Aorta (tissue), 5 donors: ENCODE data around the gene BMPR1A. TPM values are rescaled to one million over a fixed set of nuclear protein-coding genes. Genes with fewer than 3 reads are reported as not detected.
"Not testable (repeated sequence)": the region's sequence is repeated elsewhere in the genome, so short reads cannot be mapped to it uniquely, and the experiment has no call there.

ENCODE experiments used
- ATAC-seq: fragments of 200-7000 bp; cut with Tn5 transposase; one replicate; pipeline ENCODE4 v1.9.1; 2022; ENCODE audit warnings: moderate library complexity; ENCODE audit not compliant: low FRiP score
- DNase-seq, 2 donors: peaks; one replicate each; pipeline ENCODE4 v3.0.0-alpha.2; 2020
- H3K27ac ChIP-seq, 2 donors: one replicate each; pipeline ENCODE4 v1.5.1; 2013; ENCODE audit warnings: low read length in 2 of 2, mild to moderate bottlenecking in 2 of 2, moderate library complexity in 2 of 2, control low read depth in 1 of 2, inconsistent platforms in 1 of 2, low read depth in 1 of 2
- H3K27me3 ChIP-seq, 2 donors: one replicate each; pipeline ENCODE4 v1.6.1; 2013; ENCODE audit warnings: control low read depth in 1 of 2, low read length in 1 of 2, mild to moderate bottlenecking in 1 of 2, moderate library complexity in 1 of 2; ENCODE audit not compliant: insufficient read depth in 2 of 2, control insufficient read depth in 1 of 2
- H3K36me3 ChIP-seq, 2 donors: one replicate each; pipeline ENCODE4 v1.6.1; 2013; ENCODE audit warnings: control low read depth in 1 of 2, low read length in 1 of 2, mild to moderate bottlenecking in 1 of 2; ENCODE audit not compliant: insufficient read depth in 2 of 2, control insufficient read depth in 1 of 2
- H3K4me1 ChIP-seq, 2 donors: one replicate each; pipeline ENCODE4 v1.6.1; 2013; ENCODE audit warnings: low read length in 2 of 2, control low read depth in 1 of 2, mild to moderate bottlenecking in 1 of 2, moderate library complexity in 1 of 2; ENCODE audit not compliant: insufficient read depth in 2 of 2, control insufficient read depth in 1 of 2
- H3K4me3 ChIP-seq, 2 donors: one replicate each; pipeline ENCODE4 v1.5.1; 2013; ENCODE audit warnings: low read length in 2 of 2, control low read depth in 1 of 2, mild to moderate bottlenecking in 1 of 2
- H3K9me3 ChIP-seq: one replicate; pipeline ENCODE4 v1.6.1; 2013; ENCODE audit warnings: mild to moderate bottlenecking, low read length; ENCODE audit not compliant: control insufficient read depth
- WGBS, 2 donors: extraction: QIAGEN DNeasy Blood & Tissue Kit; methylation state at CpG; one replicate each; pipeline ENCODE4 v1.1.7; 2013; 5-methylcytosine and 5-hydroxymethylcytosine counted together
- intact Hi-C, 2 donors: fragments of 100-400 bp; cut with DNase I; formaldehyde crosslinking; loops; one replicate each; pipeline versions ENCODE4 v1.14.2 to v1.15.0; 2022
- polyA plus RNA-seq, 2 donors: library from polyadenylated mRNA; stranded (reverse); fragments of 200-250 nt; gene quantifications; one replicate each; pipeline ENCODE4 v1.2.3, GENCODE V29; 2013
- total RNA-seq, 2 donors: library from RNA; stranded (reverse); fragmentation: NEBNext Ultra II Directional; extraction: Animal tissue kit (Norgen Biotek cat#: 25700); gene quantifications; one replicate each; pipeline ENCODE4 v1.2.1, GENCODE V29; 2021
- donor health status: healthy with polysubstance abuse.
- donor health status: Bipolar disorder and iron deficiency.
- donor health status: DM: no; HTN: no; CAD: no.
- donor health status: DM: no; HTN: no; CAD: no.
- donor health status: DM: yes; HTN: yes; CAD: no.

Gene BMPR1A
- total and polyA plus RNA-seq, 4 donors, result 19.3 to 120 (median 63.2) TPM

- ATAC-seq (no peak), DNase-seq (no peak)
- H3K4me3 ChIP-seq, result no peak overlapping the region
- H3K9me3 ChIP-seq, result no peaks in the 10 kb centered on the region
- 8 to 17% methylated on average over 4 of the region's 4 CpGs for WGBS, 2 donors
- no peaks in the 10 kb centered on the region for H3K36me3 ChIP-seq
- intact Hi-C loops, result no loop called here
- H3K4me1 ChIP-seq, result peaks cover 5 to 6% of the 10 kb centered on the region in 2 donors
- H3K27me3 ChIP-seq, result no peaks in the 10 kb centered on the region
- H3K27ac ChIP-seq, result peak overlapping the region; percentile 77 to 100
These were observed 22.0 kb upstream of the BMPR1A start for GRCh38 chr10:86734207-86734988.

GRCh38 chr10:86735278-86735677 lies 21.1 kb upstream of the BMPR1A start:
- H3K4me3 ChIP-seq, DNase-seq, H3K9me3 ChIP-seq, H3K4me1 ChIP-seq, ATAC-seq, H3K36me3 ChIP-seq, H3K27me3 ChIP-seq, H3K27ac ChIP-seq, intact Hi-C loops: not testable (repeated sequence)
- WGBS, 2 donors, result 93% methylated on average over 4 of the region's 4 CpGs

- intact Hi-C loops, result loop anchor here in 1 of 2 donors (2.0 kb wide), 1 partner anchor 73 kb away; no protein-coding TSS in a partner anchor
- no peak for DNase-seq
- Histone ChIP-seq H3K36me3 (no peaks in the 10 kb centered on the region), H3K27ac (peak overlapping the region in 1 of 2 donors; percentile 42), H3K4me3 (no peak overlapping the region), H3K4me1 (peaks cover 3 to 4% of the 10 kb centered on the region in 2 donors), H3K27me3 (no peaks in the 10 kb centered on the region), H3K9me3 (no peaks in the 10 kb centered on the region)
- WGBS, 2 donors, result 33 to 59% methylated on average over 1 of the region's 1 CpG
- ATAC-seq, result no peak
These were observed 14.2 kb upstream of the BMPR1A start for GRCh38 chr10:86742230-86742629.

- 57 to 59% methylated on average over 7 of the region's 7 CpGs for whole genome bisulfite sequencing, 2 donors
- ATAC-seq (peak; percentile 52), DNase-seq (no peak)
- no peaks in the 10 kb centered on the region for H3K36me3 ChIP-seq
- intact Hi-C loops, result no loop called here
- no peaks in the 10 kb centered on the region for H3K9me3 ChIP-seq
- H3K27me3 ChIP-seq, result no peaks in the 10 kb centered on the region
- H3K27ac ChIP-seq, result peak overlapping the region; percentile 44 to 63
- no peak overlapping the region for H3K4me3 ChIP-seq
- H3K4me1 ChIP-seq, result peaks cover 3 to 4% of the 10 kb centered on the region in 2 donors
These were observed 12.2 kb upstream of the BMPR1A start for GRCh38 chr10:86744067-86744725.

GRCh38 chr10:86747796-86748581 lies 8.4 kb upstream of the BMPR1A start:
- H3K27ac ChIP-seq, result no peak overlapping the region
- ATAC-seq (no peak), DNase-seq (no peak)
- no peaks in the 10 kb centered on the region for H3K4me1 ChIP-seq
- H3K36me3 ChIP-seq, result no peaks in the 10 kb centered on the region
- no peak overlapping the region for H3K4me3 ChIP-seq
- intact Hi-C loops, result no loop called here
- H3K9me3 ChIP-seq, result no peaks in the 10 kb centered on the region
- no peaks in the 10 kb centered on the region for H3K27me3 ChIP-seq
- WGBS, 2 donors, result 40 to 49% methylated on average over 7 of the region's 7 CpGs

GRCh38 chr10:86749854-86750253 lies 6.6 kb upstream of the BMPR1A start:
- Histone ChIP-seq H3K9me3 (no peaks in the 10 kb centered on the region), H3K27ac (no peak overlapping the region), H3K27me3 (no peaks in the 10 kb centered on the region), H3K36me3 (no peaks in the 10 kb centered on the region), H3K4me1 (no peaks in the 10 kb centered on the region), H3K4me3 (no peak overlapping the region)
- no peak for ATAC-seq
- WGBS, 2 donors, result 94 to 96% methylated on average over 9 of the region's 9 CpGs
- DNase-seq, result no peak
- intact Hi-C loops, result no loop called here

- H3K27ac ChIP-seq, result no peak overlapping the region
- no peaks in the 10 kb centered on the region for H3K36me3 ChIP-seq
- no peaks in the 10 kb centered on the region for H3K9me3 ChIP-seq
- 89 to 96% methylated on average over 17 of the region's 17 CpGs for WGBS, 2 donors
- intact Hi-C loops, result no loop called here
- no peak overlapping the region for H3K4me3 ChIP-seq
- no peaks in the 10 kb centered on the region for H3K4me1 ChIP-seq
- ATAC-seq (no peak), DNase-seq (no peak)
- H3K27me3 ChIP-seq, result no peaks in the 10 kb centered on the region
These were observed 4.9 kb upstream of the BMPR1A start for GRCh38 chr10:86751477-86751876.

- no peak overlapping the region for H3K27ac ChIP-seq
- no peak for ATAC-seq
- WGBS, 2 donors, result 75 to 87% methylated on average over 4 of the region's 4 CpGs
- DNase-seq, result no peak
- no peaks in the 10 kb centered on the region for H3K4me1 ChIP-seq
- intact Hi-C loops, result no loop called here
- no peaks in the 10 kb centered on the region for H3K27me3 ChIP-seq
- H3K9me3 ChIP-seq, result no peaks in the 10 kb centered on the region
- no peaks in the 10 kb centered on the region for H3K36me3 ChIP-seq
- H3K4me3 ChIP-seq, result no peak overlapping the region
These were observed 4.1 kb upstream of the BMPR1A start for GRCh38 chr10:86752311-86752710.
